Osteoblast (primary cell): Measurements from ENCODE around the gene CARHSP1. TPM values are rescaled to one million over a fixed set of nuclear protein-coding genes. Genes with fewer than 3 reads are reported as not detected.

Experiments used
- DNase-seq: peaks from one replicate; pipeline ENCODE4 v3.0.0; 2011; ENCODE audit warnings: low spot score, mixed read lengths; ENCODE audit not compliant: insufficient read length; ENCODE audit errors: missing footprints
- H2AFZ ChIP-seq: 2 replicates; pipeline ENCODE4 v1.6.0; 2011; ENCODE audit warnings: mild to moderate bottlenecking, low read length
- H3K27ac ChIP-seq: 2 replicates; pipeline ENCODE4 v1.5.1; 2011; ENCODE audit warnings: mild to moderate bottlenecking, low read depth, low read length, moderate library complexity
- H3K27me3 ChIP-seq: 2 replicates; pipeline ENCODE4 v1.6.0; 2012; ENCODE audit warnings: mild to moderate bottlenecking, control low read depth, inconsistent platforms, low read length, moderate library complexity; ENCODE audit not compliant: insufficient read depth
- H3K36me3 ChIP-seq: 2 replicates; pipeline ENCODE4 v1.5.1; 2011; ENCODE audit warnings: mild to moderate bottlenecking, low read length, control low read depth, moderate library complexity; ENCODE audit not compliant: insufficient read depth
- H3K4me1 ChIP-seq: 2 replicates; pipeline ENCODE4 v1.5.1; 2011; ENCODE audit warnings: mild to moderate bottlenecking, low read length, control low read depth, moderate library complexity; ENCODE audit not compliant: insufficient read depth
- H3K4me2 ChIP-seq: 2 replicates; pipeline ENCODE4 v1.6.0; 2011; ENCODE audit warnings: mild to moderate bottlenecking, low read length; ENCODE audit not compliant: insufficient read depth
- H3K4me3 ChIP-seq: fragments of 200-600 bp; sonication (generic); 3 replicates; pipeline ENCODE4 v1.5.1; 2012; ENCODE audit warnings: mild to moderate bottlenecking, low read length, inconsistent platforms; ENCODE audit not compliant: insufficient read depth
- H3K79me2 ChIP-seq: 2 replicates; pipeline ENCODE4 v1.6.0; 2012; ENCODE audit warnings: mild to moderate bottlenecking, low read length, control low read depth, inconsistent platforms; ENCODE audit not compliant: insufficient read depth
- H3K9me3 ChIP-seq: 2 replicates; pipeline ENCODE4 v1.5.1; 2011; ENCODE audit warnings: low read depth, low read length, control low read depth
- H4K20me1 ChIP-seq: 2 replicates; pipeline ENCODE4 v1.6.0; 2012; ENCODE audit warnings: mild to moderate bottlenecking, low read length, control low read depth; ENCODE audit not compliant: insufficient read depth
- total RNA-seq: library from RNA; depleted of rRNA; stranded (reverse); fragments of >200 nt; gene quantifications from 2 replicates; pipeline ENCODE4 v1.2.3, GENCODE V29; 2012
- TF ChIP-seq, protein P1 (sequence below): IDR thresholded peaks from 2 replicates; pipeline ENCODE4 v1.5.1; 2011; ENCODE audit warnings: mild to moderate bottlenecking, low read depth, low read length, moderate library complexity; ENCODE audit errors: extremely low read depth

Gene CARHSP1
- total RNA-seq, 1 donor = 92.6 TPM

DNA sequence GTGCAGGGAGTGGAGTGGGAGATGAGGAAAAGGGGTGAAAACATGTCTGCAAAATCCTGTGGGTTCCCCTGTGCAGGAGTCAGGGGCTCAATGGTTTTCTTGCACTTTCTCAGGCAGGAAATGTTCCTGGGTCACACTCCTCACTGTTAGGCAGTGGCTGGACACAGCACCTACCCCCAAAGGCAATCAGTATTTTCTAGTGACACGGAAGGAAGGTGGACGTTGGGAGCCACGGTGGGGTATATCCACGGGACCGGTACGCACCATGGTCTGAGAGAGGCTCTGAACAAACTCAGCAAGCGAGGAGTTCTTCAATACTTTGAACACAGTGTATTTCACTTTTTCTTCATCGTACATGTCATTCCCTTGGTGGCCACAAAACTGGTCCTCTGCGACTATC is 34.2 kb upstream of the CARHSP1 start:
- Histone ChIP-seq H3K36me3 (peaks cover 94% of the 10 kb centered on the region), H3K4me2 (no peak overlapping the region), H2AFZ (no peak overlapping the region), H3K27ac (no peak overlapping the region), H3K79me2 (no peaks in the 10 kb centered on the region), H3K27me3 (no peaks in the 10 kb centered on the region), H3K4me3 (no peak overlapping the region), H3K4me1 (peaks cover 6% of the 10 kb centered on the region), H3K9me3 (no peaks in the 10 kb centered on the region), H4K20me1 (peaks cover 10% of the 10 kb centered on the region)
- no peak for DNase-seq
- TF ChIP-seq, protein P1, sequence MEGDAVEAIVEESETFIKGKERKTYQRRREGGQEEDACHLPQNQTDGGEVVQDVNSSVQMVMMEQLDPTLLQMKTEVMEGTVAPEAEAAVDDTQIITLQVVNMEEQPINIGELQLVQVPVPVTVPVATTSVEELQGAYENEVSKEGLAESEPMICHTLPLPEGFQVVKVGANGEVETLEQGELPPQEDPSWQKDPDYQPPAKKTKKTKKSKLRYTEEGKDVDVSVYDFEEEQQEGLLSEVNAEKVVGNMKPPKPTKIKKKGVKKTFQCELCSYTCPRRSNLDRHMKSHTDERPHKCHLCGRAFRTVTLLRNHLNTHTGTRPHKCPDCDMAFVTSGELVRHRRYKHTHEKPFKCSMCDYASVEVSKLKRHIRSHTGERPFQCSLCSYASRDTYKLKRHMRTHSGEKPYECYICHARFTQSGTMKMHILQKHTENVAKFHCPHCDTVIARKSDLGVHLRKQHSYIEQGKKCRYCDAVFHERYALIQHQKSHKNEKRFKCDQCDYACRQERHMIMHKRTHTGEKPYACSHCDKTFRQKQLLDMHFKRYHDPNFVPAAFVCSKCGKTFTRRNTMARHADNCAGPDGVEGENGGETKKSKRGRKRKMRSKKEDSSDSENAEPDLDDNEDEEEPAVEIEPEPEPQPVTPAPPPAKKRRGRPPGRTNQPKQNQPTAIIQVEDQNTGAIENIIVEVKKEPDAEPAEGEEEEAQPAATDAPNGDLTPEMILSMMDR = no peak

DNA sequence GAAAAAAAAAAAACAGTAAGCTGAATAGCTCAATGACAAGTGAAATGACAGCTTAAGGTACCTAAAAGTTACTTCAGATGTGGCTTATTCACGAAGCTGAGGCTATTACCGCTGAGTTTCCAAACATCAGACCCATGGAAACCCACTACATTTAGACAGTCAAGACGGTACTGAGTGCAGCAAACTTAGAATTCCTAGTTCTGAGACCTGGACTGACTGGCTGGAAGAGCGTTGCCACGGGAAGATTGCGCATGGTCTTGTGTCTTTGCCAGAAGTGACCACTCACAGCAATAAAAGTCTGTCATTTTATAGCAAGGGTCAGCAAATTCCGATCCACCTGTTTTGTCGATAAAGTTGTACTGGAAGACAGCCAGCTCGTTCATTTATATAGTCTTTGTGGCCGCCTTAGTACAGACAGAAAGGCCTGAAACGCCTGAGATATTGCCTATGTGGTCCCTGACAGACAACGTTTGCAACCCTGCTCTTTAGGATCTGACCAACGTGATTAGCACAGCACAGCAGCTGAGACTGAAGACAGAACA is 32.6 kb upstream of the CARHSP1 start:
- H3K4me1 ChIP-seq = no peaks in the 10 kb centered on the region
- TF ChIP-seq, protein P1 = no peak
- H3K4me3 ChIP-seq = no peak overlapping the region
- H3K27ac ChIP-seq = no peak overlapping the region
- peaks cover 10% of the 10 kb centered on the region for H4K20me1 ChIP-seq
- DNase-seq = no peak
- H3K79me2 ChIP-seq = no peaks in the 10 kb centered on the region
- no peak overlapping the region for H2AFZ ChIP-seq
- no peaks in the 10 kb centered on the region for H3K9me3 ChIP-seq
- H3K4me2 ChIP-seq = no peak overlapping the region
- no peaks in the 10 kb centered on the region for H3K27me3 ChIP-seq
- H3K36me3 ChIP-seq = peaks cover 92% of the 10 kb centered on the region

DNA sequence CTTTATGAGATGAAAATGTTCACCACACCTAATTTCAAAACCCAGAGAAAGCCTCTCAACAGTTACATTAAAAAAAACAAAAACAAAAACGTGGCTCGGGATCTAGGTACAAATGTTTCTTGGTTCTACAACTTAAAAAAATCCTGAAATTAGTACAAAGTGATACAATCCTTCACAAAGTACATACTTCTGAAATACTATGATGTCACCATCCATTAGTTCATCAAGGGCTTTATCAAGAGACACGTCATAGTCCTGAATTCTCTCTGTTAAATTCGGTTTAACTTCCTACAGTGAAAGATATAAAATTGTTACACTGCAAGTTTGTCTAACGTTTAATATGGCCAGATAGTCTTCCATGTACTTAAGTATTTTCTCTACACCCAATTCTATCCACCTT is 31.5 kb upstream of the CARHSP1 start:
- peaks cover 9% of the 10 kb centered on the region for H4K20me1 ChIP-seq
- no peak for DNase-seq
- no peaks in the 10 kb centered on the region for H3K9me3 ChIP-seq
- no peaks in the 10 kb centered on the region for H3K4me1 ChIP-seq
- H3K4me3 ChIP-seq = no peak overlapping the region
- H3K4me2 ChIP-seq = no peak overlapping the region
- H3K27ac ChIP-seq = no peak overlapping the region
- no peaks in the 10 kb centered on the region for H3K27me3 ChIP-seq
- H2AFZ ChIP-seq = no peak overlapping the region
- no peaks in the 10 kb centered on the region for H3K79me2 ChIP-seq
- H3K36me3 ChIP-seq = peaks cover 90% of the 10 kb centered on the region
- TF ChIP-seq, protein P1 = no peak

DNA sequence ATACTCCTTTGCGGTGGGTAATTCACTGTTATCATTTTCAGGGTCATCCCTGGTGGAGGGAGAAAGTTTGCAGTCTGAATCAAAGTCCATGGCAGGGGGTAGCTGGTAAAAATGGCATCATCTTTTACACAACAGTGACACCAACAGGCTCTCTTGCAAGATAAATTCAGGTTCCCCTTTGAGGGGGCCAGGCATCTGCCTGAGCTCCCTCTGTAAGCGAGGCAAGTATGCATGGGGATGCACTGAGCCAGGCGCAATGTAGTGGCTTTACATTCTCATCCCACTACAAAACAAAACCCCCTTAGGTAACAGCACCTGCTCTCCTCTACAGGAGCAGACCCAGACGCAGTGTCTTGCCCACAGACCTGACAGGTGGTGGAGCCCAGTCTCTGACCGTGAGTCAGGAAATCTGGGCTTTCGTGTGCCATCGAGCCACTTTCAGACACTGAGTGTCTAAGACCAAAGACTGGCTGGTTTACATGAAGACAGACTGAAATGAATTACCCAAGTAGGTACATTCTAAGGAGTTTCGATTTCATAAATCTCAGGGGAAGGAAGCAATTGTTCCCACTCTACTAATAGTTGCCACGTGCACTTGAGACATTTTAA is 31.0 kb upstream of the CARHSP1 start:
- Histone ChIP-seq H3K9me3 (no peaks in the 10 kb centered on the region), H3K27me3 (no peaks in the 10 kb centered on the region), H3K4me1 (no peaks in the 10 kb centered on the region), H3K27ac (no peak overlapping the region), H3K4me3 (no peak overlapping the region), H2AFZ (no peak overlapping the region), H3K79me2 (no peaks in the 10 kb centered on the region), H3K36me3 (peaks cover 90% of the 10 kb centered on the region), H3K4me2 (no peak overlapping the region), H4K20me1 (peaks cover 3% of the 10 kb centered on the region)
- TF ChIP-seq, protein P1 = no peak
- DNase-seq = no peak
